Astrocyte of the hippocampus (primary cell): Measurements from ENCODE around the gene MGARP.
A peak's percentile ranks its signal among the peaks of the same experiment; 100 is the strongest.
"Not testable (repeated sequence)": the region's sequence is repeated elsewhere in the genome, so short reads cannot be mapped to it uniquely, and the experiment has no call there.

Experiments
- DNase-seq: peaks from one replicate; pipeline ENCODE4 v3.0.0; 2011; ENCODE audit warnings: low read depth, low spot score

MGARP gene

DNA sequence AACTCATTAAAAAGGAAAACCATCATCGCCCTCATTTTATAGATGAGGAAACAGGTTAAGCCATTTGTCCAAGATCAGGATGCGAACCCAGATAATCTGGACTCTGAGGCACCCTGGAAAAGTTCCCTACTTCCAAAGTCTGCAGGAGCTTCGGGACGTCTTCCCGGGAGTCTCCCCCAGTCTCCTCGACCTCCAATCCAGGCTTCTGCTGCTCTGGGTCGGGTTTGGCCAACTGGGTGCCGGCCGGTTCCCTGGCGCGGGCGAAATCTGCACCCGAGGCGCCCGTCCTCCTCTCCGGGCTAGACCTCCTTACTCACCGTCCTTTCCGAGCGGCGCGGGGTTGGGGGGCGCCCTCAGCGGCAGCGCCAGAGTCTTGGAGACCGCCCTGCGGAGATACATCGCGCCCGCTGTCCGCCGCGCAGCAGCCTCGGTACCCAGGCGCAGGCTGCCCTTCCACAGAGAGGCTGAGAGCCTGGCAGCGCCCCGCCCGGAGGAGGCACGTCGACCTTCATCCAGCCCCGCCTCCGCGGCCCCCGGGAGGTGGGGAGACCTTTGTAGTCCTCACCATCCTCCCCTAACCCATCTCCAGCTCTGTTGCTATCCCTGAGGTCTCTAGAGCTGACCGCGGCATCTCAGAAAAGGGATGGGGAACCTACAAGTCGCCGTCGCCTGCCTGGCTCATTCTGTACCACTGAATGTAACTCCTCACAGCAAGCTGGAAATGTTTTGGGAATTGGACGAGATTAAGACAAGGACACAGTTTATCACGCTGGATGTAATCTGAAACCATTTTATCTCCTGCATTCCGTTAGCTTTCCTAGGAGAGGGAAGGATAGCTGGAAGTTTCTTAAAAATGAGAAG, at the start of gene MGARP:
Gene MGARP, minus strand, starts transcription at position 466 of the 861 bp plus-strand sequence. Its CDS starts 67 bp downstream, at position 399.
- peak; percentile 71 for DNase-seq

DNA sequence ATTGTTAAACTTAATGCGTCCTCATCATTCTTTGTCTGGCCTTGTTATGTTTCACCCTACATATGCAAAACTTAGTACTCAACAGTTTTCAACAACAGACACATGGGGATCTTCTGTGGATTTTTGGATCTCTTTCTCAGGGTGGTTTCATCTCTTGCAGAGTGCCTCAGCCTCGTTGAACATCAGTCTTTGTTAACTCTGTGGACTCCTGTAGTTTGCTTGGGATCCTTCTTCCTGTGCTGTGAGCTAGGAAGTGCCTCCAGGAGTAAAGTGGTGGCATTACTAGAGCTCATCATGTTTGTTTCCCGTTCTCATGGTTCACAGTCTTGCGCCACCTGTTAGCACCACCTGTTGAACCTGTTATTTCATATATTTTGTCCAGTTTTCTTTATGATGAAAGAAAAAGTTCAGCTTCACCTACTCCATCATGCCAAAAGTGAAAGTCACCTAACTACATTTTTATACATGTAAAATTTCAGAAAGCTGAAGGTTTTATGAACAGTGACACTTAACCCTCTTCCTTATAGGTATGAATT, 49.7 kb upstream of the MGARP start:
- DNase-seq, result no peak

DNA sequence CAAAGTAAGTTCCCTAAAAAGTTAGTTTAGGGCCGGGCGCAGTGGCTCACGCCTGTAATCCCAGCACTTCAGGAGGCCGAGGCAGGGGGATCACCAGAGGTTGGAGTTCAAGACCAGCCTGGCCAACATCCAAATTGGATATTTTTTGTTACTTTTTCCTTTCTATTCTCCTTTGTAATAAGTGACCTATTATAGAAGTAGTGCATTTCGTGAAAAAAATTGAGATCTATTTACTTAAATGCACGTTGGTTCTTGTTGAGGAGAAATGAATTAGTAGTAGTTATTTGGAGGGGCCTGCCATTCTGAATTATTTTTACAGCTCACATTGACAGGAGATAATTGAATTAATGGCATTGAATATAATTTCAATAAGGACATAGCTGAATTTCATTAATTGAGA, 44.6 kb upstream of the MGARP start:
- no peak for DNase-seq

DNA sequence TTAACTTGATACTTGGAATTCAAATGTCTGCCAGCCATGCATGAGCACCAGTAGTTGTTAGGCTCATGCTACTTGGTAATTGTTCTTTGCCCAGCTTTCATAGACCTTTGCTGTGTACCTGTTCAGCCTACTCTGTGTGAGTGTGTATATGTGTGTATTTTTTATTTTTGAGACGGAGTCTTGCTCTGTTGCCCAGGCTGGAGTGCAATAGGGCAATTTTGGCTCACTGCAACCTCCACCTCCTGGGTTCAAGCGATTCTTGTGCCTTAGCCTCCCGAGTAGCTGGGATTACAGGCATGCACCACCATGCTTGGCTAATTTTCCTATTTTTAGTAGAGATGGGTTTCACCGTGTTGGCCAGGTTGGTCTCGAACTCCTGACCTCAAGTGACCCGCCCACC, 42.5 kb upstream of the MGARP start:
- not testable (repeated sequence) for DNase-seq

DNA sequence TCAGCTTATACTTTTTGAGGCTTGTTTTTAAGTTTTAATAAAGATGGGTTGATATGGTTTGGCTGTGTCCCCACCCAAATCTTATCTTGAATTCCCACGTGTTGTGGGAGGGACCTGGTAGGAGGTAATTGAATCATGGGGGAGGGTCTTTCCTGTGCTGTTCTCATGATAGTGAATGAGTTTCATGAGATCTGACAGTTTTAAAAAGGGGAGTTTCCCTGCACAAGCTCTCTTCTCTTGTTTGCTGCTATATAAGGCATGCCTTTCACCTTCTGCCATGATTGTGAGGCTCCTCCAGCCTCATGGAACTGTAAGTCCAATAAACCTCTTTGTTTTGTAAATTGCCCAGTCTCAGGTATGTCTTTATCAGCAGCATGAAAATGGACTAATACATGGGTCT, 42.0 kb upstream of the MGARP start:
- not testable (repeated sequence) for DNase-seq

DNA sequence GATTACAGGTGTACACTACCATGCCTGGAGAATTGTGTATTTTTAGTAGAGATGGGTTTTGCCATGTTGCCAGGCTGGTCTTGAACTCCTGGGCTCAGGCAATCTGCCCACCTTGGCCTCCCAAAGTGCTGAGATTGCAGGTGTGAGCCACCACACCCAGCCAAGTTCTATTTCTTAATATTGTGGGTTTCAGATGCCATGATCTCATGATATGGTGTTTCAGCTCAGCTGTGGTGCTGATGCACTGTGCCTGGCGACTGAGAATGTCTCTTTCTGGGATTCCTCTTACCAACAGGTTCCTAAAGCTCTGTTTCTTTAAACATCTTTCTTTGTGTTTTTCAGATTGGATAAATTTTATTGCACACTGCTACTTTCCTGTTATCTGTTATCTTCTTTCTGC, 39.5 kb upstream of the MGARP start:
- no peak for DNase-seq

DNA sequence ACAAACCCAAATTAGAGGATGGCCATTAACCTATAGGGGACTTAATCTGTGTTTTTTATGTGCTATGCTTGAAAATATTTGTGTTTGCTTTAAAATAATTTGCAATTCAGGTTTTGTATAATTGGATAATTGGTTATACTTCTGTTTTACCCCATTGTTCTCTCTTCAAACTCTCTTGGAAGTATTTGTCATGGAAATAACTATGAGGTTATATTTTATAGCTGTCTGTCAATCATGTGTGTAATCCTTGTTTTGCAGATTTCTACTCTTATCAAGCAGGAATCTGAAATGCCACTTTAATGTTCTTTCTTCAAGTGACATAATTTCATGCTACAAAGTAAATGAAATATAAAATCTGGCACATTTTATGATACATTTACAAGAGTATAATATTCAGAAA, 37.6 kb upstream of the MGARP start:
- DNase-seq, result no peak

DNA sequence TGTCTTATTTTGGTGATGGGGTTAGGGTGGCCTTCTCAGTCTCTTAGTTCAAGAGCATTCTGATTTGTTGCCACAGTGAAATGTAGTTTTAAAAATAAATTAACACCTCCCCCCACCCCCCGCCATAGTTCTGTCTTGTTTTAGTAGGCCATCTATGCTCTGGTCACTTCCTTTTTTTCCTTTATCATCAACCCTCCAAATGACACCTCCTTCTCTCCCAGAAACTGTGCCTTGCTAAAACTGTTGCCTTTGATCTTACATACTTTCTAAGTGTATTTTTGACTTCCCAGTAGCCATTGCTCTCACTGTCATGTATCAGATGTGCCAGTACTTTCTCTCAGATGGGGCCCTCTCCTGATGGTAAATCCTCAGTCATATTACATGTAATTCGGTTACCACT, 36.7 kb upstream of the MGARP start:
- no peak for DNase-seq

DNA sequence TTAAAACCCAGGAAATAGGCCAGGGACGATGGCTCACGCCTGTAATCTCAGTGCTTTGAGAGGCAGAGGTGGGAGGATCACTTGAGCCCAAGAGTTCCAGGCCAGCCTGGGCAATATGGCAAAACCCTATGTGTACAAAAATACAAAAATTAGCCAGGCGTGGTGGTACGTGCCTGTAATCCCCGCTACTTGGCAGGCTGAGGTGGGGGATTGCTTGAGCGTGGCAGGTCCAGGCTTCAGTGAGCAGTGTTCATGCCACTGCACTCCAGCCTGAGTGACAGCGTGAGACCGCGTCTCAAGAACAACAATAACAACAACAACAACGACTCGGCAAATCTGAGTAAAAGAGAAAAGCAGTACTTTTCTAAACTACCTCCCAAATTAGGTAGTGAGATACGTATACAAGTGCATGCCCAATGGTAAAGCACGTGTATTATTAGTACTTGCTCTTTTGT, 35.2 kb upstream of the MGARP start:
- no peak for DNase-seq

DNA sequence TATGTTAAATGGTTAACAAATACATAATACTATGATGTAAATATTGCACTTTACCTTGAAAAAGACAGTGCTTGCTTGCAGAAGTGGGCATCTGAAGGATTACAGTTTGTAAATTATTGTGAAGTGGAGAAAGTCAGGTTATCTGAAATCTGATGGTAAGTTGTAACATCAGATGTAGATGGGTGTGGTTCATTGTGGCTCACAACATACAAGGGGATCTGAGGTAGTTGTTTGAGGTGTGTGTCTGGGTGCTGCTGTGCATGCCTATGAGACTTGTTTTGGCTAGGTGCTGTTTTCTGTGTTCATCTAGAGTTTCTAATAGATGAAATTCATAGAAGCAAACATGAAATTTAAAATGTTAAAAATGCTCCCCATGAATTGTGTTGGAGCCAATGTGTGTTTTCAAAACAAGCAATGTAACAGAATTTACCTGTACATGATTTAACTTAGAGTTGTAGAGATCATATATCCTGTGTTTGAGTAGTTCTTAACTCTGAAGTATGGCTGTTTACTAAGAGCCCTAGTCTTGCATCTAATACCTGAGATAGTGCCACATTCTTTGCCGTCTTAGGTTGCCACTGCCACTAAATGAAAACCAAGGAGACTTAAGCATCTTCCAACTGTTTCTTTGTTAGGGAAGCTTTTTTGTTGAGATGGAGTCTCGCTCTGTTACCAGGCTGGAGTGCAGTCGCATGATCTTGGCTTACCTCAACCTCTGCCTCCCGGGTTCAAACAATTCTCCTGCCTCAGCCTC, 34.2 kb upstream of the MGARP start:
- no peak for DNase-seq

DNA sequence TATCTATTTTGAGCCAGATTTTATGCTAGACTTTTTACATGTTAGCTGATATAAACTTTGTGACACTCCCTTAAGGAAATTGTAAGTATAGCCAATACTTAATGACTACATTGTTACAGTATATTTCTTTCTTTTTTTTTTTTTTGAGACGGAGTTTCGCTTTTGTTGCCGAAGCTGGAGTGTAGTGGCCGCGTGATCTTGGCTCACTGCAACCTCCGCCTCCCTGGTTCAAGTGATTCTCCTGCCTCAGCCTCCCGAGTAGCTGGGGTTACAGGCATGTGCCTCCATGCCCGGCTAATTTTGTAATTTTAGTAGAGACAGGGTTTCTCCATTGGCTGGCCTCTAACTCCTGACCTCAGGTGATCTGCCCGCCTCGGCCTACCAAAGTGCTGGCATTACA, 33.4 kb upstream of the MGARP start:
- not testable (repeated sequence) for DNase-seq

DNA sequence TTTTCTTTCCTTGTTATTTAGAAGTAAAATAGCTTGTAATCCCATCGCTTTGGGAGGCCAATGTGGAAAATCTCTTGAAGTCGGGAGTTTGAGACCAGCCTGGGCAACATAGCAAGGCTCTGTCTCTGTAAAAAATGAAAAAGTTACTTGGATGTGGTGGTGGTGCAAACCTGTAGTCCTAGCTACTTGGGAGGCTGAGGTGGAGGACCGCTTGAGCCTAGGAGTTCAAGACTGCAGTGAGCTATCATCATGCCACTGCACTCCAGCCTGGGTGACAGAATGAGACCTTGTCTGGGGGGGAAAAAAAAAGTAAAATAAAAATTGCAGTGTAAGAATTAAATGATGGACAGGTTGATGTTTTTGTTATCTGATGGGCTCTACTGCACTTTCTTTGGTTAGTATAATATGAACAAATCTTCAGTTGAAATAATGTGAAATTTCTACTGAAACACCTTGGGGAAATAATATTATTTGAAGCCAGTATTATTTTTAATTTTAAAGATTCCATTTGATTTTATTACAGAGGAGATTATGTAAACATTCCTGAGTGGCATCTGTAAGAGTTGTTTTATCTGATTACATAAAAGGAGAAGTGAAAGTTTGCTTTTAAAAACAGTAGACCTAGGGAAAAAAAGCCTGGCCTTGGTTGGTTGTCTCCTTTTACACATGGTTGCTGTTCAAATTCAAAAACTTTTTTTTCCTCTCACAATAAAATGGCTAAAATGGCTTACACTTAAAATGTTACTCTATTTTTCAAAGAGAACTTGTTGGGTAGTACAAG, 32.7 kb upstream of the MGARP start:
- DNase-seq, result no peak

DNA sequence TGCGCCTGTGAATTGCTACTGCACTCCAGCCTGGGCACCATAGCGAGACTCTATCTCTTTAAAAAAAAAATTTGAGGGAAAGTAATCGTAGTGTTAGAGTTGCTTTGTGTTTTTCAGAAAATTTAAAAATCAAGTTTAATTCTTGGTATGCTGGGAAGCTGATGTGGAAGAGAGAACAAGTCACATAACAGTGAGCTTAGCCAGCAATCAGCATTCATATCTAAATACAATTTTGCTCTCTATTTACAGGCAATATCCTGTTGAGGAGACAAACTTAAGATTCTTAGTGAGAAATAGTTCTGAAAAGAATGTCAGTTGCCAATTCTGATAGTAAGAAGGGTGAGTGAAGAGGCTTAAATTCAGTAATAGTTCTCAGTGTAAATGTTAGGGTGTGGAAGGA, 31.9 kb upstream of the MGARP start:
- DNase-seq, result no peak

DNA sequence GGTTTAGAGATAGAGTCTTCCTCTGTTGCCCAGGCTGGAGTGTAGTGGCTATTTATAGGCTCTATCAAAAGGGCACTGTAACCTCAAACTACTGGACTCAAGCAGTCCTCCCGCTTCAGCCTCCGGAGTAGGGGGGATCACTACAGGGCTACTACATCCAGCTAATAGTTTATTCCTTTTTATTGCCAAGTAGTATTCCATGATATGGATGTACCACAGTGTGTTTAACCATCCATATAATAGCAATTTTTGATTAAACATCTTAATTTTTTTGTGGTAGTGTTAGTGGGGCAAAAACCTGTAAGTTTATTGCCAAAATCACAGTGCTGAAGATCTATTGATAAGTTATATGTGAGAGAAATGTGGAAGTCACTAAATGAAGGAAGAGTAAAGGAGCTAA, 24.9 kb upstream of the MGARP start:
- no peak for DNase-seq

DNA sequence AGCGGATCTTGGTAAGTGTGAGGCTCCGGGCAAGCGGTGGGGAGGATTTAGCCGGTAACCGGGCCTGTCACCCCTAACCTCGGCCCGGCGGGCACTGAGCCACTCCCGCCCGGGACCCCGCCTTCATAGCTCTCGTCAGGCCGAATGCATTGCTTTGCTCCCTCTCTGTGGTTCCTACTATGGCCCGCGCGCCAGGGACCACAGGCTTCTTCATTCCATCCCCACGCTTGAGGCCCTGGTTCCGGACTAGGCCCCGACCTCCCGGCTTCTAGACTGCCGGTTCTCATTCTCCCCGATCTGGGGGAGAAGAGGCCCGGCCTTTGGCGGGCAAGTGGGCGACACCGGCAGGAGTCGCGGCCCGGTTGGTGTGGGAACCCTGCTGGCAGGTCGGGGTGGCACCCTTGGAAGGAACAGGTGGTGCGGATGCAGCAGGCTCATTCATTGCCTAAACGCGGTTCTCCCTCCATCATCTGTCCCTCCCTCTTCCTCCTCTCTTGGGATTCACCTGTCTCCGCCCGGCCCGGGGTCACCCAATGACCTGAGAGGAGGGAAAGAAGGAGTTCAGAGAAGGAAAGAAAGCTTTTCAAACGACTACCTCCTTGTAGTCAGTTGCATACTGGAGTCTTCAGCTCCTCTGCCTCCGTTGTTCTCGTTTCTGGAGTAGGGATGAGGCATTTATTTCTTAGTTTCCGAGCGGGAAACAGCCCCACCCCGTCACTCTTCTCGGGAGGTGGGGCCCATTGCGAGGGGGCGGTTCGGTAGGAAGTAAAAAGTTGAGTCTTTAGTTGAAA, 22.0 kb upstream of the MGARP start, which contains the start of gene NDUFC1:
Gene NDUFC1, minus strand, starts transcription at position 657 of the 791 bp plus-strand sequence. CDS start 6,679 bp downstream, outside the sequence.
- peak; percentile 68 for DNase-seq

DNA sequence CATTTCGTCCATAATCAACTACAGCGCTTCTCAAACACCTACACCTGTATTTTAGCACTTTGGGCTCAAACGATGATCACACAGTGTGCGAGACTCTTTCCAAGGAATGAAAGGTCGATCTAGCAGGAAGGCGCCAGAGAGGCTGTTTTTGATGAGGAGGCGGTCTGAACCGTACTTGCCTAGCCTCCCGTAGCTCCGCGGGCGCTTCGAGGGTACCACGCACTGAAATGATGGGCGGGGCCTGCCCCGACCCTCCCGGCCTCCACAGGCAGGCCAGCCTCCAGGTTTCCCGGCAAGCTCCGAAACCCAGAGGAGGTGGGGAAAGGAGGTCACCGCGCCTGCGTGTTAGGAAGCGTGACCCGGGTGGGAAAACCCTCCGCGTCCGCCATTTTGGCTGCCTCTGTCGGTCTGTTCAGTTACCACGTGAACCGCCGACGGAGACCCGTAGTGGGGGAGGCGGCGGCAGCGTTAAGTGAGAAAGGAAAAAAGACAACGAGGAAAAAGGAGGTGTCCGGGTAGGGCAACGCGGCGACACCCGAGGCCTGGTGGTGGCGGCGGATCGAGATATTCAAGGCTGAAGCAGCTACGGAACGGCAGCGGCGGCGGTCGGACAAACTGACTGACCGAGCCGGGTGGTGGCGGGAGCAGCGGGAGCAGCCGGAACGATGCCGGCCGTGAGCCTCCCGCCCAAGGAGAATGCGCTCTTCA, 21.2 kb upstream of the MGARP start, which contains the start of gene NAA15:
Gene NAA15, plus strand, starts transcription at position 393 of the 708 bp plus-strand sequence. Its CDS starts 273 bp downstream, at position 666.
- DNase-seq, result peak; percentile 99

DNA sequence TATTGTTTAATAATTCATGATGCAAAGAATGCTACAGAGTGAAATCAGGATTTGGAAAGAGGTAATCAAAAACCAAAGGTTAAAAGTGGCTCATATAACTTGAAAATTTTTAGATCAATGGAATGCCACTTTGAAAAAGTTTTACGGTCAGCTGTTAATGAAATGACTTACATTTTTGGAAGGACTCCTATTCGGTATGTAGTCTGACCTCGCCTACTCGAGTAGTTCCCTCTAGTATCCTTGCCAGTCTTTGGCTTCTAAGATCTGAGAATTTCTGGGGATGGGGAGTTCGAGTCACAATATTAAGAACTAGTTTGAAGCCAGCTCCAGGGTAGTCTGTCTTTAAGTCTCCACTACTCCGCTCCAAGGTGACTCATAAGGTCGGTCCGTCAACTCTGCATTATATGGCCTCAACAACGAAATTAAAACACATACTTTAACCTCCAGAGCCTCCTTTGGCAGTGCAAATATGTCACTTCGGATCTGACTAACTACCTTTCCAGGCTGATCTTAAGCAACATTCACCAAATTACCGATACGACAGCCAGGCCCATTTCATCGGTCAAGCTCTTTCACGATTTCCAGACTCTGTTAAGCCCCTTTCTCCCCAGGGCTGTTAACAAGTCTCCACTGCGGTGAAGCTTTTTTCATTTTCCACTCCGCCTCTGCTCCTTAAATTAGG, 20.5 kb upstream of the MGARP start:
- DNase-seq, result peak; percentile 71

DNA sequence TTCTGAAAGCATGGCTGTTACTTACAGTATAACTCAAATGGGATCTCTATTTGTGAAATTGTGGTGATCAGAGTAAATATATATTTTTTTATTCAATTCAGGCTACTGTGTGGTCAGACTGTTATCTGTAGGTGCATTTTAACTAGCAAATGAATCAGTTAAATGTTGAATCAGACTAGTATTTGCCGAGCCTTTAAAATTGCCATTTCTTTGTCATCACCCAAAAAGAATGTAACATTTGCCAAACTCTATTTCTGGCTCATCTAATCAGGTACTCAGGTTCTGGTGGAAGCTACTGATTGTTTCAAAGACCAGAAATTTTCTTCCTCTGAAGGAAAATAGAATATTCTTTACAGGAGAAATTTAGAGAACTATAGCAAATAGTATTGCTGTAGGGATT, 19.5 kb upstream of the MGARP start:
- peak; percentile 26 for DNase-seq

DNA sequence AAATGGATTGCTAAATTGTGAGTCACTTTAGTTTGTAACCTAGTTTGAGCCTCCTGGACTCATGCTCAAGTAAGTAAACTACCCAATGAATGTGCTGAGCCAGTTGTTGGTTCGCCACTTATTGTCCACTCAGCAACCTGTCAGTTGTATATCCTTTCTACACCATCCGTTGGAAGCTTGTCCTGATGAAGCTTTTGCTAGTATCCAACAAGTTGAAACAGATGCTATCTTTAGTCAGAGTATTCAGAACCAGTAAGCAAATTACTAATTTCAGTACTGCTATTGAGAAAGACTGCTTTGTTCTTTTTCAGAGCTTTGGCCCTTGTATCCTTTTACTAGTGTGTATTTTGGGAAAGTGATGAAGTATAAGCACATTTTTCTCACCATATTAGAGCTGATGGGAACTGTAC, 17.0 kb upstream of the MGARP start:
- peak; percentile 42 for DNase-seq
